SK-N-SH treated with all-trans-retinoic acid at 6 μM for 48 hours (cell line): Measurements from ENCODE around the gene PLCE1.

Experiments used
- ATAC-seq: fragments of 200-7000 bp; cut with Tn5 transposase; 3 replicates; pipeline ENCODE4 v1.9.1; 2020; ENCODE audit warnings: mild to moderate bottlenecking, moderate library complexity
- ARNTL ChIP-seq: fragments of 450-650 bp; formaldehyde crosslinking; IDR thresholded peaks from 2 replicates; pipeline ENCODE4 v1.5.0; 2020; ENCODE audit warnings: low read depth, mild to moderate bottlenecking, moderate library complexity, borderline replicate concordance
- BACH2 ChIP-seq: fragments of 250-450 bp; sonication (Bioruptor Pico); IDR thresholded peaks from 2 replicates; pipeline ENCODE4 v1.9.0; 2021; ENCODE audit warnings: mild to moderate bottlenecking, borderline replicate concordance
- CREB5 ChIP-seq: fragments of 250-450 bp; sonication (Bioruptor Pico); IDR thresholded peaks from 2 replicates; pipeline ENCODE4 v1.5.1; 2020; ENCODE audit warnings: low read depth, mild to moderate bottlenecking, moderate library complexity
- CSDC2 ChIP-seq: fragments of 250-450 bp; sonication (Bioruptor Pico); IDR thresholded peaks from 2 replicates; pipeline ENCODE4 v1.5.0; 2020; ENCODE audit warnings: mild to moderate bottlenecking, moderate library complexity
- CSRNP3 ChIP-seq: fragments of 250-450 bp; sonication (Bioruptor Pico); IDR thresholded peaks from 2 replicates; pipeline ENCODE4 v1.5.1; 2021; ENCODE audit warnings: mild to moderate bottlenecking, moderate library complexity
- ESRRG ChIP-seq: fragments of 250-450 bp; sonication (Bioruptor Pico); IDR thresholded peaks from 2 replicates; pipeline ENCODE4 v1.6.1; 2021; ENCODE audit warnings: mild to moderate bottlenecking
- GLIS3 ChIP-seq: fragments of 250-450 bp; sonication (Bioruptor Pico); IDR thresholded peaks from 2 replicates; pipeline ENCODE4 v1.5.0; 2020; ENCODE audit warnings: mild to moderate bottlenecking, moderate library complexity
- OSR1 ChIP-seq: fragments of 250-450 bp; sonication (Bioruptor Pico); IDR thresholded peaks from 2 replicates; pipeline ENCODE4 v1.8.0; 2022; ENCODE audit warnings: moderate library complexity, mild to moderate bottlenecking, inconsistent platforms
- PATZ1 ChIP-seq: fragments of 250-450 bp; sonication (Bioruptor Pico); IDR thresholded peaks from 2 replicates; pipeline ENCODE4 v1.8.0; 2020; ENCODE audit warnings: mild to moderate bottlenecking, moderate library complexity, borderline replicate concordance
- POU6F1 ChIP-seq: fragments of 250-450 bp; sonication (Bioruptor Pico); IDR thresholded peaks from 2 replicates; pipeline ENCODE4 v1.8.0; 2021; ENCODE audit warnings: low read depth, mild to moderate bottlenecking, moderate library complexity, borderline replicate concordance
- PPARA ChIP-seq: fragments of 250-450 bp; sonication (Bioruptor Pico); IDR thresholded peaks from 2 replicates; pipeline ENCODE4 v1.5.0; 2020; ENCODE audit warnings: mild to moderate bottlenecking, borderline replicate concordance
- RARB ChIP-seq: fragments of 250-450 bp; sonication (Bioruptor Pico); IDR thresholded peaks from 2 replicates; pipeline ENCODE4 v1.8.0; 2021; ENCODE audit warnings: mild to moderate bottlenecking, moderate library complexity
- SNAI2 ChIP-seq: fragments of 250-450 bp; sonication (Bioruptor Pico); IDR thresholded peaks from 2 replicates; pipeline ENCODE4 v1.5.0; 2020; ENCODE audit warnings: mild to moderate bottlenecking, moderate library complexity
- TCF4 ChIP-seq: fragments of 250-450 bp; sonication (Bioruptor Pico); IDR thresholded peaks from 2 replicates; pipeline ENCODE4 v1.8.0; 2021; ENCODE audit warnings: mild to moderate bottlenecking, moderate library complexity, borderline replicate concordance
- TOX ChIP-seq: fragments of 250-450 bp; sonication (Bioruptor Pico); IDR thresholded peaks from 2 replicates; pipeline ENCODE4 v1.8.0; 2021; ENCODE audit warnings: mild to moderate bottlenecking, moderate library complexity, borderline replicate concordance
- ZC3H10 ChIP-seq: fragments of 250-450 bp; sonication (Bioruptor Pico); IDR thresholded peaks from 2 replicates; pipeline ENCODE4 v1.5.1; 2021; ENCODE audit warnings: mild to moderate bottlenecking, moderate library complexity
- ZFP30 ChIP-seq: fragments of 450-650 bp; formaldehyde crosslinking; IDR thresholded peaks from 2 replicates; pipeline ENCODE4 v1.5.0; 2022; ENCODE audit warnings: mild to moderate bottlenecking, moderate library complexity
- ZNF565 ChIP-seq: fragments of 450-650 bp; formaldehyde crosslinking; conservative IDR thresholded peaks from 2 replicates; pipeline ENCODE4 v1.5.0; 2020; ENCODE audit warnings: low read depth, mild to moderate bottlenecking, moderate library complexity
- ZNF70 ChIP-seq: fragments of 450-650 bp; formaldehyde crosslinking; IDR thresholded peaks from 2 replicates; pipeline ENCODE4 v1.5.0; 2020; ENCODE audit warnings: mild to moderate bottlenecking, moderate library complexity
- ZNF8 ChIP-seq: fragments of 450-650 bp; formaldehyde crosslinking; IDR thresholded peaks from 2 replicates; pipeline ENCODE4 v1.5.0; 2020; ENCODE audit warnings: mild to moderate bottlenecking, moderate library complexity
- TF ChIP-seq, protein P1 (sequence below): fragments of 250-450 bp; sonication (Bioruptor Pico); IDR thresholded peaks from 2 replicates; pipeline ENCODE4 v1.5.0; 2020; ENCODE audit warnings: mild to moderate bottlenecking, moderate library complexity

Gene PLCE1

GRCh38 chr10:93994438-93994801 lies 689 bp downstream of the PLCE1 start:
- TF ChIP-seq PATZ1 (CRISPR knock-in tag) (no peak), TOX (CRISPR knock-in tag) (no peak), ARNTL (no peak), ESRRG (CRISPR knock-in tag) (no peak), ZNF8 (CRISPR knock-in tag) (no peak), ZNF565 (no peak), PPARA (CRISPR knock-in tag) (no peak), ZC3H10 (CRISPR knock-in tag) (no peak), GLIS3 (CRISPR knock-in tag) (no peak), OSR1 (no peak), POU6F1 (CRISPR knock-in tag) (no peak), CREB5 (CRISPR knock-in tag) (no peak), CSRNP3 (CRISPR knock-in tag) (no peak), BACH2 (CRISPR knock-in tag) (no peak), TCF4 (CRISPR knock-in tag) (no peak), CSDC2 (CRISPR knock-in tag) (no peak), ZNF70 (CRISPR knock-in tag) (no peak), SNAI2 (CRISPR knock-in tag) (no peak), RARB (CRISPR knock-in tag) (no peak)
- TF ChIP-seq, protein P1, sequence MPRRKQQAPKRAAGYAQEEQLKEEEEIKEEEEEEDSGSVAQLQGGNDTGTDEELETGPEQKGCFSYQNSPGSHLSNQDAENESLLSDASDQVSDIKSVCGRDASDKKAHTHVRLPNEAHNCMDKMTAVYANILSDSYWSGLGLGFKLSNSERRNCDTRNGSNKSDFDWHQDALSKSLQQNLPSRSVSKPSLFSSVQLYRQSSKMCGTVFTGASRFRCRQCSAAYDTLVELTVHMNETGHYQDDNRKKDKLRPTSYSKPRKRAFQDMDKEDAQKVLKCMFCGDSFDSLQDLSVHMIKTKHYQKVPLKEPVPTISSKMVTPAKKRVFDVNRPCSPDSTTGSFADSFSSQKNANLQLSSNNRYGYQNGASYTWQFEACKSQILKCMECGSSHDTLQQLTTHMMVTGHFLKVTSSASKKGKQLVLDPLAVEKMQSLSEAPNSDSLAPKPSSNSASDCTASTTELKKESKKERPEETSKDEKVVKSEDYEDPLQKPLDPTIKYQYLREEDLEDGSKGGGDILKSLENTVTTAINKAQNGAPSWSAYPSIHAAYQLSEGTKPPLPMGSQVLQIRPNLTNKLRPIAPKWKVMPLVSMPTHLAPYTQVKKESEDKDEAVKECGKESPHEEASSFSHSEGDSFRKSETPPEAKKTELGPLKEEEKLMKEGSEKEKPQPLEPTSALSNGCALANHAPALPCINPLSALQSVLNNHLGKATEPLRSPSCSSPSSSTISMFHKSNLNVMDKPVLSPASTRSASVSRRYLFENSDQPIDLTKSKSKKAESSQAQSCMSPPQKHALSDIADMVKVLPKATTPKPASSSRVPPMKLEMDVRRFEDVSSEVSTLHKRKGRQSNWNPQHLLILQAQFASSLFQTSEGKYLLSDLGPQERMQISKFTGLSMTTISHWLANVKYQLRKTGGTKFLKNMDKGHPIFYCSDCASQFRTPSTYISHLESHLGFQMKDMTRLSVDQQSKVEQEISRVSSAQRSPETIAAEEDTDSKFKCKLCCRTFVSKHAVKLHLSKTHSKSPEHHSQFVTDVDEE, result no peak
- ATAC-seq, result no peak; the same call in 2 of the 3 replicates

GRCh38 chr10:93995182-93995581 lies 1.5 kb downstream of the PLCE1 start:
- ATAC-seq, result no peak
- TF ChIP-seq POU6F1 (CRISPR knock-in tag) (no peak), PATZ1 (CRISPR knock-in tag) (no peak), ZFP30 (no peak), ZC3H10 (CRISPR knock-in tag) (no peak), ZNF565 (no peak), GLIS3 (CRISPR knock-in tag) (no peak), CSRNP3 (CRISPR knock-in tag) (no peak), CREB5 (CRISPR knock-in tag) (no peak), ZNF70 (CRISPR knock-in tag) (no peak), RARB (CRISPR knock-in tag) (no peak), PPARA (CRISPR knock-in tag) (no peak)
